ENCODE data around the gene WDR27.

WDR27 gene

GRCh38 chr6:169508452-169508851 is 193.4 kb downstream of the WDR27 start:
- H3K9me3 Mint-ChIP-seq, result peaks cover 5% of the 10 kb centered on the region
- H3K4me1 Mint-ChIP-seq, result no peaks in the 10 kb centered on the region
- no peak overlapping the region for H3K27ac Mint-ChIP-seq
- no peak overlapping the region for H3K4me3 Mint-ChIP-seq
- no peaks in the 10 kb centered on the region for H3K27me3 Mint-ChIP-seq
- H3K36me3 Mint-ChIP-seq, result peaks cover 13% of the 10 kb centered on the region
- ATAC-seq, result no peak

GRCh38 chr6:169503422-169504152 is 198.2 kb downstream of the WDR27 start:
- no peaks in the 10 kb centered on the region for H3K4me1 Mint-ChIP-seq
- no peaks in the 10 kb centered on the region for H3K27me3 Mint-ChIP-seq
- no peak overlapping the region for H3K4me3 Mint-ChIP-seq
- ATAC-seq, result no peak
- H3K36me3 Mint-ChIP-seq, result peaks cover 19% of the 10 kb centered on the region
- peaks cover 5% of the 10 kb centered on the region for H3K9me3 Mint-ChIP-seq
- H3K27ac Mint-ChIP-seq, result no peak overlapping the region

- Mint-ChIP-seq H3K4me1 (no peaks in the 10 kb centered on the region), H3K27ac (no peak overlapping the region), H3K4me3 (no peak overlapping the region), H3K27me3 (no peaks in the 10 kb centered on the region), H3K9me3 (no peaks in the 10 kb centered on the region), H3K36me3 (peaks cover 9% of the 10 kb centered on the region)
- no peak for ATAC-seq
Observed at GRCh38 chr6:169502445-169502844, 199.4 kb downstream of the WDR27 start.

GRCh38 chr6:169501777-169502313 is 200.0 kb downstream of the WDR27 start:
- Mint-ChIP-seq H3K9me3 (no peaks in the 10 kb centered on the region), H3K27me3 (no peaks in the 10 kb centered on the region), H3K4me1 (no peaks in the 10 kb centered on the region), H3K27ac (no peak overlapping the region), H3K4me3 (no peak overlapping the region), H3K36me3 (peaks cover 9% of the 10 kb centered on the region)
- ATAC-seq, result peak; percentile 47

GRCh38 chr6:169501128-169501527 is 200.7 kb downstream of the WDR27 start:
- H3K27me3 Mint-ChIP-seq, result no peaks in the 10 kb centered on the region
- H3K9me3 Mint-ChIP-seq, result no peaks in the 10 kb centered on the region
- no peak overlapping the region for H3K27ac Mint-ChIP-seq
- no peaks in the 10 kb centered on the region for H3K4me1 Mint-ChIP-seq
- H3K36me3 Mint-ChIP-seq, result peaks cover 9% of the 10 kb centered on the region
- no peak for ATAC-seq
- no peak overlapping the region for H3K4me3 Mint-ChIP-seq

GRCh38 chr6:169500688-169501087 is 201.1 kb downstream of the WDR27 start:
- ATAC-seq, result no peak
- H3K27ac Mint-ChIP-seq, result no peak overlapping the region
- H3K4me1 Mint-ChIP-seq, result no peaks in the 10 kb centered on the region
- H3K27me3 Mint-ChIP-seq, result no peaks in the 10 kb centered on the region
- no peaks in the 10 kb centered on the region for H3K9me3 Mint-ChIP-seq
- peaks cover 9% of the 10 kb centered on the region for H3K36me3 Mint-ChIP-seq
- H3K4me3 Mint-ChIP-seq, result no peak overlapping the region

GRCh38 chr6:169499848-169500247 is 202.0 kb downstream of the WDR27 start:
- ATAC-seq, result no peak
- no peak overlapping the region for H3K27ac Mint-ChIP-seq

GRCh38 chr6:169498916-169499513 is 202.8 kb downstream of the WDR27 start:
- H3K4me1 Mint-ChIP-seq, result no peaks in the 10 kb centered on the region
- no peak overlapping the region for H3K27ac Mint-ChIP-seq

More at GRCh38 chr6:169499848-169500247, 202.0 kb downstream of the WDR27 start:
- H3K4me1 Mint-ChIP-seq, result no peaks in the 10 kb centered on the region
- H3K9me3 Mint-ChIP-seq, result no peaks in the 10 kb centered on the region
- peaks cover 9% of the 10 kb centered on the region for H3K36me3 Mint-ChIP-seq
- H3K4me3 Mint-ChIP-seq, result no peak overlapping the region
- H3K27me3 Mint-ChIP-seq, result no peaks in the 10 kb centered on the region

GRCh38 chr6:169495601-169496000 is 206.2 kb downstream of the WDR27 start:
- no peaks in the 10 kb centered on the region for H3K9me3 Mint-ChIP-seq
- H3K4me3 Mint-ChIP-seq, result no peak overlapping the region
- no peak for ATAC-seq
- no peak overlapping the region for H3K27ac Mint-ChIP-seq
- H3K27me3 Mint-ChIP-seq, result no peaks in the 10 kb centered on the region
- H3K4me1 Mint-ChIP-seq, result no peaks in the 10 kb centered on the region
- no peaks in the 10 kb centered on the region for H3K36me3 Mint-ChIP-seq

More at GRCh38 chr6:169498916-169499513, 202.8 kb downstream of the WDR27 start:
- Mint-ChIP-seq H3K4me3 (no peak overlapping the region), H3K36me3 (peaks cover 9% of the 10 kb centered on the region), H3K9me3 (no peaks in the 10 kb centered on the region), H3K27me3 (no peaks in the 10 kb centered on the region)
- ATAC-seq, result peak; percentile 31

- H3K4me3 Mint-ChIP-seq, result no peak overlapping the region
- no peaks in the 10 kb centered on the region for H3K9me3 Mint-ChIP-seq
- no peaks in the 10 kb centered on the region for H3K4me1 Mint-ChIP-seq
- no peak for ATAC-seq
- H3K36me3 Mint-ChIP-seq, result no peaks in the 10 kb centered on the region
- no peak overlapping the region for H3K27ac Mint-ChIP-seq
- no peaks in the 10 kb centered on the region for H3K27me3 Mint-ChIP-seq
Observed at GRCh38 chr6:169494038-169494437, 207.8 kb downstream of the WDR27 start.

GRCh38 chr6:169491482-169491881 is 210.3 kb downstream of the WDR27 start:
- no peaks in the 10 kb centered on the region for H3K27me3 Mint-ChIP-seq
- ATAC-seq, result no peak
- no peaks in the 10 kb centered on the region for H3K4me1 Mint-ChIP-seq
- H3K4me3 Mint-ChIP-seq, result no peak overlapping the region
- no peaks in the 10 kb centered on the region for H3K9me3 Mint-ChIP-seq
- no peak overlapping the region for H3K27ac Mint-ChIP-seq
- peaks cover 6% of the 10 kb centered on the region for H3K36me3 Mint-ChIP-seq

GRCh38 chr6:169490830-169491229 is 211.0 kb downstream of the WDR27 start:
- Mint-ChIP-seq H3K27me3 (no peaks in the 10 kb centered on the region), H3K9me3 (peaks cover under 1% of the 10 kb centered on the region), H3K36me3 (peaks cover 7% of the 10 kb centered on the region), H3K4me3 (no peak overlapping the region), H3K27ac (no peak overlapping the region), H3K4me1 (no peaks in the 10 kb centered on the region)
- no peak for ATAC-seq

- no peak for ATAC-seq
- H3K36me3 Mint-ChIP-seq, result peaks cover 13% of the 10 kb centered on the region
Observed at GRCh38 chr6:169490246-169490641, 211.6 kb downstream of the WDR27 start.

GRCh38 chr6:169489563-169490245 is 212.1 kb downstream of the WDR27 start:
- no peak overlapping the region for H3K4me3 Mint-ChIP-seq
- no peak for ATAC-seq
- H3K27me3 Mint-ChIP-seq, result no peaks in the 10 kb centered on the region
- no peaks in the 10 kb centered on the region for H3K4me1 Mint-ChIP-seq
- peaks cover 12% of the 10 kb centered on the region for H3K9me3 Mint-ChIP-seq
- peaks cover 16% of the 10 kb centered on the region for H3K36me3 Mint-ChIP-seq
- no peak overlapping the region for H3K27ac Mint-ChIP-seq

More at GRCh38 chr6:169490246-169490641, 211.6 kb downstream of the WDR27 start:
- H3K27ac Mint-ChIP-seq, result no peak overlapping the region
- H3K4me1 Mint-ChIP-seq, result no peaks in the 10 kb centered on the region
- H3K9me3 Mint-ChIP-seq, result peaks cover 6% of the 10 kb centered on the region
- H3K27me3 Mint-ChIP-seq, result no peaks in the 10 kb centered on the region
- H3K4me3 Mint-ChIP-seq, result no peak overlapping the region

- no peak for ATAC-seq
- peaks cover 33% of the 10 kb centered on the region for H3K36me3 Mint-ChIP-seq
- no peaks in the 10 kb centered on the region for H3K27me3 Mint-ChIP-seq
- peaks cover 23% of the 10 kb centered on the region for H3K9me3 Mint-ChIP-seq
- no peak overlapping the region for H3K4me3 Mint-ChIP-seq
- H3K27ac Mint-ChIP-seq, result no peak overlapping the region
- H3K4me1 Mint-ChIP-seq, result no peaks in the 10 kb centered on the region
Observed at GRCh38 chr6:169487579-169488436, 214.0 kb downstream of the WDR27 start.
